Cerebellar cortex (tissue), 1 donor: ENCODE data around the gene RAB40B.

Source experiments
- DNase-seq: peaks from one replicate; pipeline ENCODE4 v3.0.0-alpha.2; 2015; ENCODE audit warnings: low spot score

RAB40B gene

DNA sequence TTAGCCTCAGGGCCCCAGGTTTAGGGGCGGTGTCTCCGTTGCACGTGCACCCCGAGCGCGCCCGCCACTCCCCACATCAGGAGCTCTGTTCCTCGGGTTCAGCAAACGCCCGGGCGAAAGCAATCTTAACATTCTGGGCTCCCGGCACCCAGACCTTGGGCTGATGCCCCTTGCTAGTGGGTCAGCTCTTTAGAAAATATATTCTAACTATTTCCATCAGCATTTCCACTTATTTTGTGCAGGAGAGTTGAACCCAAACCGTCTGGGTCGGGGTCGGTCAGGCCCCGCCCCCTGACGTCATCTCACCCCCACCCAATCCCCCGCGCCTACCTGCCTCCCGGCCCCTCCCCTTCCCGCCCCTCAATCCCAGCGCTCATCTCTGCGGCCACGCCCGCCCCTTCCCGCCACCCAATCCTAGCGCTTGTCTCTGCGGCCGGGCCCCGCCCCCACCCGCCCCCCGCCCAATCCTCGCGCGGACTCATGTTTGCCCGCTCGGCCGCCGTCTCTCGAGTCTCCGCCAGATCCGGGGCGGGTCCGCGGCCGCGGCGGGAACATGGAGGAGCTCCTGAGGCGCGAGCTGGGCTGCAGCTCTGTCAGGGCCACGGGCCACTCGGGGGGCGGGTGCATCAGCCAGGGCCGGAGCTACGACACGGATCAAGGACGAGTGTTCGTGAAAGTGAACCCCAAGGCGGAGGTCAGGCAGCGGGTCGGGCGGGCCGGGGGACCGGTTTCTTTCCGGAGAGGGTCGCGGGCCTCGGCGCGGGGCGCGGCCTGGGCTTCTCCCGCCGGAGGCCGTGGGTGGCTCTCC lies 17.9 kb upstream of the RAB40B start, which contains the start of gene FN3KRP:
FN3KRP (plus strand) TSS at position 504 of the 808 bp plus-strand sequence; CDS start at position 554, 50 bp downstream.
- peak; percentile 88 for DNase-seq

DNA sequence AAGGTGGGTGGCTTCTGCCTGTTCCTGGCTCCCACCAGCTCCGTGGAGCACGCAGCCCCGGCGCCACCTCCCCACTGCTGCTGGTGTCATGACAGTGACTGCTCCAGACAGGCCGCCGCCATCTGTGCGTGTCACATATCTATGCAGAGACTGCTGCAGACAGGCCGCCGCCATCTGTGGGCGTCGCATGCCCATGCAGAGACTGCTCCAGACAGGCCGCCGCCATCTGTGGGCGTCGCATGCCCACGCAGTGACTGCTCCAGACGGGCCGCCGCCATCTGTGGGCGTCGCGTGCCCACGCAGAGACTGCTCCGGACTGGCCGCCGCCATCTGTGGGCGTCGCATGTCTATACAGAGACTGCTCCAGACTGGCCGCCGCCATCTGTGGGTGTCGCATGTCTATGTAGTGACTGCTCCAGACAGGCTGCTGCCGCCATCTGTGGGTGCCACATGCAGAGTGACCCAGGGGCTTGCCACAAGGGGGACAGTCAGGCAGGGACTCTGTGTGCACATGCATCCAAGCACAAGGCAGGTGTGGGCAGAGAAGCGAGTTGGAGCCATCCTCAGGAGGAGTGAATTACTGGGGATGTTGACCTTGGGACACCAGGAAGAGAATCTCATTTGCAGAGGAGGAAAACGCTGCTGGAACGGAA lies 14.7 kb upstream of the RAB40B start:
- DNase-seq, result no peak

DNA sequence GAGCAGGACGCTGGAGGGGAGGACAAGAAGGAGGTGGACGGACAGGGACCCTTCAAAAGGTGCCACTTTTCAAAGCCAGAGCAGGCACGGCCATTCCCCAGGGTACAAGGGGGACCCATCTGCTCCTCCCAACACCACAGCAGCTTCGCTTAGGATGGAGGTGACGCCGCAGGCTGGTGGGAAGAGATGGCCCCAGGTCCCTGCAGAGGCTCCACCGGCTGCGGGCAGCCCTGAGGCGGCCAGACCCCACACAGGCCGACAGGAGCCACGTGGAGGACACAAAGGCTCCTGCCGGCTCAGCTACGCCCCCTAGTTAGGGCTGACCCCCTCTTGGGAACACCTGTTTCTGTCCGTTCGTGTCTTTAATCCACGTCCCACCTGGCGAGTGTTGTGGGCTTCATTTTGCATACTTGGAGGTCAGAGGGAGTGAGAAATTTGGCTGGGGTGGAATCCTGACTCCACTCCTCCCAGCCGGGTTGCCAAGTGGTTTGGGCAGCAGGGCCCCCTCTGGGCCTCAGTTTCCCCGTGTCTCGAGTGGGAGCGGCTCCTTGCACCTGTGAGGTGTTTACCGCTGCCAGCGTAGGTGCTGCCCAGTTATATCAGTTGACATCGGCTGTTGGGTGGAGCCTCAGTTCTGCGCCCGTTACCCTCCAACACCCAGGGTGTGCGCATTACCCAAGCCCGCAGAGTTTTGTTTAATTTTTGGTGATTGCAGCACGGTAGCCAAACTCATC lies 12.2 kb upstream of the RAB40B start:
- DNase-seq, result no peak

DNA sequence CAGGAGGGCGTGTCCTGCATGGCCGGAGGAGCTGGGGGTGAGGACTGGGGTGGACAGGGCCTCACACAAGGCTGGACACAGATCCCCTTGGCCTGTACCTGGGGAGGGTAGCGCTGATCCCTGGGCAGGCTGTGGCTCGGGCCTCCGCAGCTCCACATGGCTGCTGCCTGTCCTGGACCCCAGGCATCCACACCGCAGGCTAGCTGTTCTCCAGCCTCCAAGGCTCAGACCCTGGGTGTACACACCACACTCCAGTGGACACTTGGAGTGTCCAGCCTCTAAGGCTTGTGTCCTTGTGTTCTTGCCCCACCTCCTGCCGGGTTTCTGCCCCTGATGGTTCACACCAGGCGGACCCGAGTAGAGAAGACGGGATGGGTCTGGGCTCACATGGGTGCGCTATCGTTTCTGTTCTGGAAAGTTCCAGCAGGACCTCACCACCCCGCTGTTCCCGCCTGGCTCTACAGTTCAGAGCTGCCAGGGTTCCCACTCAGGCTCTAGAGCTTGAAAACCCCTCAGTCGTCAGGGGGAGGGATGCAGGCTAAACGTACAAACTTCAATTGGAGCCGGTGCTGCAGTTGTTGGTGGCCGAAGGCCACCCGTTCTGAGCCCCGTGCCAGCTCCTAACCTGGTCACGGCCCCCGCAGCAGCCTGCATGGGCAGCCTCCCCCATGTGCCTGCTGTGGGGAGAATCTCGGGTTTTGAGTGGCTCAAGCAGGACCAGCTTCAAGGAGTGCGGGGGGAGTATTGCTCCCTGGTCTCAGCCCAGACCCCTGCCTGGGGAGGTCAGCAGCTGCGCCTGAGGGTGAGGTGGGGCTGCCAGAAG lies 11.4 kb upstream of the RAB40B start:
- no peak for DNase-seq

DNA sequence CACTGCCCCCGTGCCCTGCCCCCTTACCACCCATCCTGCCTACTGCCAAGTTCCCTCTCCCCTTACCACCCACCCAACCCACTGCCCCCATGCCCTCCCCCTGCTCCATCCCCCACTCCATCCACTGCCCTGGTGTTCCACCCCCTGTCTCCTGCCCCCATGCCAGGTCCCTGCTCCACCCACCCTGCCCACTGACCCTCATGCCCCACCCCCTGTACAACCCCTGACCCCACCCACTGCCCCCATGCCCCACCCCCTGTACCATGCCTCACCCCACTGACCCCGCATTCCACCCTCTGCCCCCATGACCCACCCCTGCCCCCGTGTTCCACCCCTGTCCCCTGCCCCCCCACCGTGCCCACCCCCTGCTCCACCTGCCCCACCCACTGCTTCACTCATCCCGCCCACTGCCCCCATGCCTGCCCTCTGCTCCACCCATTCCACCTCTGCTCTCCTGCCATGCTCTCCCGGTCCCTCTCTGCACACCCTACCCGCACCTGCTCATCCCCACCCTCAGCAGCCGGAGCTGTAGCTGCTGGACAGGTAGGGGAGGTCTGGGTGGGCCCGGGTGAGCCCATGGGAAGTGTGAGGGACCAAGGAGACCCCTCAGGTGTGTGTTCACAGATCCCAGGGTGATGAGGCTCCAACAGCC lies 10.7 kb upstream of the RAB40B start:
- no peak for DNase-seq

DNA sequence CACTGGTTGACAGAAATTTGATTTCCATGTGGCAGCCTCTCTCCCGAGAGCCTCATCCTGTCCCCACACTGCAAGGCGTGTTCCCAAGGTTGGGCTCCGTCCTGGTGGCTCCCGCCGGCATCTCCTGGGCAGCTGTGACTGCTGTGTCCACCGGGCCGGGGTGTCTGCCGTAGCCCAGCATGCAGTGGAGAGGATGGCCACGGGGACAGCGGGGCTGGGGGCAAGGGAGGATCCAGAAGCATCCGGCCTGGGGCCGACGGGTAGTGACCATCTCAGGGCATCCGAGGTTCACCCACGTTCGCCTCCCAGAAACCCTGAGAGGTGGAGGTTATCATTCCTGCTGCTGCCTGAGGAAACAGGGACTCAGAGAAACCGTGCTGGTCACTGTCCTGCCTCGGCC lies 7.3 kb upstream of the RAB40B start:
- DNase-seq, result no peak

DNA sequence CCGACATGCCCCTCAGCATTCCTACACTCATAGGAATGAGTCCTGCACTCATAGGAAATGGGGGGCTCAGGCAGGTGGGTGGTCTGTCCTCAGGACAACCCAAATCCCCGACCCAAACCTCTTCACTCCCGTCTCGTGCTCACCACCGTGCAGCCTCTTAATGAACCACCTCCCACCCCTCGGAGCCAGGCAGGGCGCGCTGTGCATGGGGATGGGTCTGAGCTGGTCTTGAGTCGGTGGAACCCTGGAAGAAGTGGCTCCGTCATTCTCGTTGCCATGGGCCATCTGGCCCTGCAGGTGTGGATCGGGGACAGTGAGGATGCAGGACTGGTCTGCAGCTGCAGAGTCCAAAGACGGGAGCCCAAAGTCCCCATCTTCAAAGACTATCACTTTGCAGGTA lies 6.4 kb upstream of the RAB40B start:
- no peak for DNase-seq

DNA sequence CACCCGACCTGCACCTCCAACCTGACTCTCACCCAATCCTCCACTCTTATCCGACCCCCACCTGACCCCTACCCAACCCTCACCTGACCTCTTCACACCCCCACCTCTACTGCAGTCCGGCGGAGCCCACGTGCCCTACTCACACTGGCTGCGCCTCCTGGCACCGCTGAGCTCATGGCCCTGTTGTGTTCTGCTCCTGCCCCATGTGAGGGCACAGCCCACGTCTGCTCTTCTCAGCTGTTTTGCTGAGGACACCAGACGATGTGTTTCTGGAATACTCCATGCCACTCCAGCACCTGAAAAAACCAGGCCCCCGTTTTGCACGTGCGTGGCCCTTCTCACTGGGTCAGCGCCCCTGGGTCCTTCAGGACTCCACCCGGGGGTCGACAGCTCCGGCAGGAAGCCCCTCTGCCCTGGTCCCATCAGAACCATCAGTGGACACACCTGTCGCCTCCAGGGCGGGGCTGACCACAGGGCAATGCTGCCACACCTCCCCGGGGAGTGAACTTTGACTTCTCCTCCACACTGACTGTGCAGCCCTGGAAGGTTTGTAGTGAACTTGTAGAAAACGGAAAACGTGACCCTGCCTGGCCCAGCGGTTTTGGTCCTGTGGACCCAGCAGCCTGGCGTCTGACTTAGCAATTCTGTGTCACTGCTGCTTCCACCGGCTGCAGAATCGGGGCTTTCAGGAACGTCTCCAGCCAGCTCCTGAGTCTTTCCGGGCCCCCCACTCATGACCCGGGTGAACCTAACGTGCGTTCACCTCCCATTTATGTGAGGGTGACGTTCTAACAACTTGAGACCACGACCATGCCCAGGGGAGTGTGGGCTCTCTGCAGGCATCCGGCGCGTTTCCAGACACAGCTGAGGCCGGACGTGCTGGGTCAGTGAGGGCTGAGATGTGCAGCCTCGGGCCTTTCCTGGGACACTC lies 5.7 kb upstream of the RAB40B start:
- DNase-seq, result no peak

DNA sequence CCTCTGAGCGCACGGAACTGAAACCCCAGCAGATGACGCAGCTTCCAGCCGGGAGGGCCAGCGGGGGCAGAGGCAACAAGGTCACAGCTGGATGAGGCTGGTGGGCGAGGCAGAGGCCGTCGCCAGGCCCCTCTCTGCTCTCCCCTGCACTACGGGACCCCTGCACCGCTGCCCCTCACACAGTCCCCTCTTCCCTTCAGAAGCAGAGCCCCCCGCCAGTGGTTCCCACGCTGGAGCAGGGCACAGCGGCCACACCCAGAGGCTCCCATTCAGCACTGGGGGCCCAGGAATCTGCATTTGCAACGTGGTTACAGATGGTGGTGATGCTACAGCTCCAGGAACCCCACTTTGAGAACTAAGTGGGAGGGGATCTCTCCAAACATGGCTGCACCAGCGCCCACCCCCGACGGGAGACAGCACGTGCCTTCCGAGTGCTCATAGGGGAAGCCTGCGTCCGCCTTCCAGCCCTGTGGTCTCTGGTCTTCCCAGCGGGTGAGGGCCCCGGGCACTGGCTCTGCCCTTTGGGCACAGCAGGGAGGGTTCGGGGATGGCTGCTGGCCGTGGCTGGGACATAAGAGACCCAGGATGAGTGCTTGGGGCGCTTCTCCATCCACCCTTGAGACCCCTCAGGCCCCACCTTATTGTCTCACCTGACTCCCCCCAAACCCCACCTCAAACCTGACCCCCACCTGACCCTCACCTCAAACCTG lies 4.7 kb upstream of the RAB40B start:
- DNase-seq, result no peak

DNA sequence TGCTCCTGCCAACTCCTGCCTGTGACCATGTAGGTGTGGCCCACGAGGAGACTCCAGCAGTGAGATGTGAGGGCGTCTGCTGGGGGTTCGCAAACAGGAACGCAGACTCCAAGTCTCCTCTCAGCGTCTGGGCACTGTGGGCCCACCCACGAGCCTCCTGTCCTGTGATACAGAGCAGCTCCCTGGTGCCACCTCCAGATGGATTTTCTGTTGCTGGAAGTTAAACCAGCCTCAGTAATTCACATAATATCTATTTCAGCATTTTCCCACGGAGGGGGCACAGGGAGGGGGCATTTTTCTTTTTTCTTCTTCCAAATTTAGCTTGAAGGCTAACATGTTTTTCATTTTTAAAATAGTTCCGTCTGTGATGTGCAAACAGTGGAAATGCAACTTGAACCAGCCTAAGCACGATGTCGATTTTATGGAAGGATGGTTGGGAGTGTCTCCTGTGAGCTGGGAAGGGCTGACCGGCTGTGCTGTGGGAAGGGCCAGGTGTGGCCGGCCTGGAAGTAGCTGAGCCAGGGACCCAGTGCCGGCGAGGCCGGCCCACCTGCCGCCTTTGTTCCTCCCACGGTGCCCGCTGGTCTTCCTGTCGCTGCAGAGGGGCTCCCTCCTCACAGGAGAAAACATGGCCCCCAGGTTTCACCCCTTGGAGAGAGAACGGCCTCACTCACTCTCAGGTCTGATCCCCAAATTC lies 3.9 kb upstream of the RAB40B start:
- DNase-seq, result no peak

DNA sequence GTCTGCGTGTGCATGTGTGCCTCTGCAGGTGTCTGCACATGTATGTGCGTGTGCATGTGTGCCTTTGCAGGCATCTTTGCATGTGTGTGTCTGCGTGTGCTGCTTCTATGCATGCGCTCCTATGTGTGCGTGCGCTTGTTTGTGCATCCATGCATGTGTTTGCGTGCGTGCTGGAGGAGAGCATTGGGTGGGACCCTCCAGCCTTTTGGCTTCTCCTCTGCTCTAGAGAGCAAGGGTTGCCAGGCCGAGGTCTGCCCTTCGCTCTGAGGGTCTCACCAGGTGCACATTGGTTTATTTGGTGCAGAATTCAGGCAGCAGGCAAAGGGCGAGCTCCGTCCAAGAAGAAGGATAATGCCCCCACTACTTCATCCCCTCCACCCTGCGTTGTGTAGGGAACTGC lies 1.1 kb upstream of the RAB40B start:
- DNase-seq, result no peak

DNA sequence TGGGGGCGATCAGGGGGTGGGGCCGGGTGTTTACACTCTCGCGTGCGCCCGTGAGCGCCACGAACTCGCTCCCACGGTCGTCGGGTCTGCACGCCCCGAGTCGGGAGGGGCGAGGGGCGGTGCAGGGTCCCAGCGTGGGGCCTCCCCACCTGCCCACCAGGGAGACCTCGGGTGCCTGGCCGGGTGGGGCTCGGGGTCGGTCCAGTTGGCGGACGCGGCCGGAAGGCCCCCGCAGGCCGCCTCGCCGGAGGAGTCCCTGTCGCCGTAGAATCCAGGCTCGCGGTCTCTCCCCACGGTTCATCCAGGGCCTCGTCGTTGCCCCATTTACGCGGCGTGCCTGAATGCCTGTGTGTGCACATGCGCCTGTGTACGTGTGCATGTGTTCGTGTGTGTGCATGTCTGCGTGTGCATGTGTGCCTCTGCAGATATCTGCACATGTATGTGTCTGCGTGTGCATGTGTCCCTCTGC lies 510 bp upstream of the RAB40B start:
- DNase-seq, result no peak

DNA sequence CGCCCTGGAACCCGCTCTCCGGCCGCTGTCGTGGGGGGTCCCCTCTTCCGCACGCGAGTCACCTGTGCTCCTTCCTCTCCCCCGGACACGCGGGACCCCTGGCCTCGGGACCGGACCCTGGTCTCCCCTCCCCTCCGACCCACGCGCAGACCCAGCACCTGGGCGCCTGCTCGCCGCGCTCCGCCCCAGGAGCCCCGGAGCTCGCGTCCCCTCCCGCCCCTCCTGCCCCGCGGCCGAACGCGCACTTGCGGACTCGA lies 762 bp downstream of the RAB40B start:
- no peak for DNase-seq

DNA sequence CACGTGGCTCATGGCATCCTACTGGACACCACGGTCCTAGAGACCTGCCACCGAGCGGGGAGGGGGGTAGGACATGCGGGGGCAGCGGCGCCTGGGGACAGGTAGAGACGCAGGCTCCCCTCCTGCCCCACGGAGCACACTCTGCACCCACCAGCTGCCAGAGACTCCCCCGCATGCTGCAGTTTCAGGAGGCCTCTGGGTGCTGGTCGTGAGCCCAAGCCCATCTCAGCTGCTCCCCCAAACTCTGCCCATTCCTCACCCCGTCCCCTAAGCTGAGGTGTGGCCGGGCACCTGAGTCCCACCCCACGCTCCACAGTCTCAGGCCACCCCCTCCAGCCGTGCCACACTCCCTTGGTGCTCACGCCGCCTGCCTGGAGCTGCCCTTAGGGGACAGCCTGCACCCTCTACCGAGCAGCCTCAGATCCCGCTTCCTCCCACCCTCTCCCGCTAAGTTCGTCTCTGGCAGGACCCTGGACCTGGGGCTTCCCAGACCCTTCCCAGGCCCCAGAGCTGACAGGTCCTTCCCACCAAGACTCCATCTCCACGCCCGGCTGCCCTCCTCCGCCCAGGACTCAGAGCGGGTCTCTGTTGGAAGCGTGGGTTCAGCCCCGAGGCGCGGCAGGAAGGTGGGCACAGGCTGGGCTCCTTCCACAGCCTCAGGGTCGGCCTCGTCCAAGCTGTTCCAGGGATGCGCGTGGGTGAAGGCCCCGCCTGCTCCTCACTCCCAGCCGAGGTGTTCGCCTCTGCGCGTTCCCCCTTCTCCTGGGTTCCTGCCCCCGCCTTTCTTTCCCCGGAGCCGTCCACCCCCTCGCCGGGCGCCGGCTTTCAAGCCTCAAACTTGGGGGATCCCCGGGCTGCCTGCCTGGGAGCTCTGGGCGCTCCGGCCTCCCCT lies 1.3 kb downstream of the RAB40B start:
- no peak for DNase-seq

DNA sequence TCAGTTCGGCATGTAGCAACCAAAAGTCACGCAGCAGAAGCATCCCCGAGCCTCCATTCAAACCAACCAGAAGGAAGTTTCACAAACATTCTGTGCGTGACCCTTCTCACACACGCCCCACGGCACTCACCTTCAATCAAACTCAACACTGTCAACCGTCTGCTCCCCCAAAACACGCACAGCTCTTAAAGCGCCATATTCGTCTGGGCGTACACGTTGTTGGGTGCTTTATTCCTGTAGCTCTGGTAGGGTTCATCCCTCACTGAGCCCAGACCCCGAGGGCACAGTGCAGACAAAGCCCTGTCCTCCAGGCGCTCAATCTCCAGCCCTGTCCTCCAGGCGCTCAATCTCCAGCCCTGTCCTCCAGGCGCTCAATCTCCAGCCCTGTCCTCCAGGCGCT lies 2.2 kb downstream of the RAB40B start:
- DNase-seq, result no peak

DNA sequence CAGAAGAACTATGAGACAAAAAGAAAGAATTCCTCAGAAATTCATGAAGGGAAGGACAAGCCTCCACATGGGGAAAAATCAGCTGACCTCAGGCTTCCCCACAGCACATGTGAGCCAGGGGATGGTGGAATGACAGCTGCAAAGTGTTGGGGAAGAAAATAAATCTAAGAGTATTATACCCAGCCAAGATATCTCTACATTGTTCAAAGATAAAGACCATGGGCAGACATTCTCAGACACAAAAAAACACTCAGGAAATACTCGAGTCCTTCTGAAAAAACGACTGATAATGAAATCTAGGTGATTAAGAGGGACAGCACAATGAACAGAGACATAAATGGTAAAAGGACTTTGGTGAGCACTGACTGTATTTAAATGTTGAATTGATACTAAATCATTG lies 3.9 kb downstream of the RAB40B start:
- DNase-seq, result no peak

DNA sequence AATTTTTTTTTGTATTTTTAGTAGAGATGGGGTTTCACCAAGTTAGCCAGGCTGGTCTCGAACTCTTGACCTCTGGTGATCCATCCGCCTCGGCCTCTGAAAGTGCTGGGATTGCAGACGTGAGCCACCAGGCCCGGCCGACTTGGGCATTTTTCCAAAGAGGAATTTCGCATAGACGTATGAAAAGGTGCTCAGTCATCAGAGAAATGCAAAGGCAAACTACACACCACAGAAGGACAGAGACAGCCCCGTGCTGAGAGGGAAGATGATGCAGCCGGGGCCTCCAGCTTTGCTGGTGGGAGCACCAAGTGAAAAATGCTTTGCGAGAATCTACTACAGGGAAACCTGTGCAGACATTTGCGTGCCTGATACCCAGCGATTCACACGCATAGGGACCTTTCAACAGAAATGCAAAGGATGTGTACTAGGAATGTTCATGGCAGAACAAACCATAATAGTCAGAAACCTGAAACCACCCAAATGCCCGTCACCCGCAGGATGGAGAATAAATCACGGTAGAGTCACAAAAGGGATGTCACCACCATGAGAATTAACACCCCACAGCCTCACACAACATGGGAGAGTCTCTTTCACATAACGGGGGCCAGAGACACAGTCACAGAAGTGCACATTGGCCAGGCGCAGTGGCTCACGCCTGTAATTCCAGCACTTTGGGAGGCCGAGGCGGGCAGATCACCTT lies 5.2 kb downstream of the RAB40B start:
- DNase-seq, result no peak

DNA sequence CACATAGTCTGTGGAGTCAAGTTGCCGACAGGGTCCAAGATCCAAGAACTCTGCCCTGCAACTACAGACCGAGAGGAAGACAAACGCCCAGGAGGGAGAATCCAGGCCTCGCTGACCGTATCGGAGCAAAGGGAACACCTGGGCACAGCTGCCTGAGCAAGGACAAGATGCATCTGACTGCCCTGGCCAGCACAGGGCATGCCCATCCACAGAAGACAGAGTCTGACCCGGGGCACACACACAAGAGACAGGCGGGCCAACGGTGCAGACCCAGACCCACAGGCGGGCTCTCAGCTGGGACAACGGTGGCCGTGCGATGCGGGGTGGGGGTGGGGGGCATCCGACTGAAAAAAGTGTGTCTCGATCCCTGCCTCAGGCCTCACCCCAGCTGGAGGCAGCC lies 6.2 kb downstream of the RAB40B start:
- no peak for DNase-seq
